GM21447 (cell line): Measurements from ENCODE around the gene OR2M7.
"Not testable (repeated sequence)": the region's sequence is repeated elsewhere in the genome, so short reads cannot be mapped to it uniquely, and the experiment has no call there.

Source experiments
- ATAC-seq: cut with Tn5 transposase; IDR thresholded peaks from one replicate; pipeline ENCODE4 v1.9.1; 2021; ENCODE audit not compliant: unreplicated experiment

Gene OR2M7

GRCh38 chr1:248324468-248324867 lies at the start of gene OR2M7:
Gene OR2M7 (minus strand): TSS chr1:248324568. CDS start chr1:248324568, 0 bp downstream.
- no peak for ATAC-seq

- no peak for ATAC-seq
Observed at GRCh38 chr1:248373761-248374160, 49.4 kb upstream of the OR2M7 start.

GRCh38 chr1:248372394-248372793 lies 48.0 kb upstream of the OR2M7 start:
- no peak for ATAC-seq

GRCh38 chr1:248366609-248367008 lies 42.2 kb upstream of the OR2M7 start:
- ATAC-seq = no peak

- no peak for ATAC-seq
Observed at GRCh38 chr1:248361121-248361715, 36.9 kb upstream of the OR2M7 start, which contains the start of gene OR2T4. Gene OR2T4 (plus strand): TSS chr1:248361665. CDS start chr1:248361665, 0 bp downstream.

GRCh38 chr1:248359415-248359814 lies 35.0 kb upstream of the OR2M7 start:
- ATAC-seq = no peak

- ATAC-seq = no peak
Observed at GRCh38 chr1:248348475-248348874, 24.1 kb upstream of the OR2M7 start, which contains the start of gene OR14C36. Gene OR14C36 (plus strand): TSS chr1:248348775. CDS start chr1:248348775, 0 bp downstream.

GRCh38 chr1:248343451-248343850 lies 19.1 kb upstream of the OR2M7 start:
- ATAC-seq = no peak

- no peak for ATAC-seq
Observed at GRCh38 chr1:248316796-248317195, 7.6 kb downstream of the OR2M7 start.

- ATAC-seq = not testable (repeated sequence)
Observed at GRCh38 chr1:248306740-248307139, 17.6 kb downstream of the OR2M7 start.

- ATAC-seq = no peak
Observed at GRCh38 chr1:248306103-248306502, 18.3 kb downstream of the OR2M7 start.

GRCh38 chr1:248305672-248306071 lies 18.7 kb downstream of the OR2M7 start:
- ATAC-seq = not testable (repeated sequence)

- ATAC-seq = no peak
Observed at GRCh38 chr1:248303324-248303723, 21.0 kb downstream of the OR2M7 start, which contains the start of gene OR2T12. Gene OR2T12 (minus strand): TSS chr1:248303424. CDS start chr1:248295578, 7,846 bp downstream.

- ATAC-seq = no peak
Observed at GRCh38 chr1:248288391-248288790, 36.0 kb downstream of the OR2M7 start.

- ATAC-seq = no peak
Observed at GRCh38 chr1:248277876-248278275, 46.5 kb downstream of the OR2M7 start, which contains the start of gene OR2T33. Gene OR2T33 (minus strand): TSS chr1:248277976. CDS start chr1:248273814, 4,162 bp downstream.
